Amygdala (tissue), 56 donors: ENCODE data around the gene PDZRN3.
"Not testable (repeated sequence)": the region's sequence is repeated elsewhere in the genome, so short reads cannot be mapped to it uniquely, and the experiment has no call there.

Experiments used
- DNase-seq, 56 donors: peaks; one replicate each; lab custom pipeline; 2025; lab: John Stamatoyannopoulos, UW

PDZRN3 gene

GRCh38 chr3:73471986-73472787 is 152.6 kb downstream of the PDZRN3 start:
- no peak for DNase-seq

- DNase-seq = no peak
These were observed 153.9 kb downstream of the PDZRN3 start for GRCh38 chr3:73470860-73471259.

DNA sequence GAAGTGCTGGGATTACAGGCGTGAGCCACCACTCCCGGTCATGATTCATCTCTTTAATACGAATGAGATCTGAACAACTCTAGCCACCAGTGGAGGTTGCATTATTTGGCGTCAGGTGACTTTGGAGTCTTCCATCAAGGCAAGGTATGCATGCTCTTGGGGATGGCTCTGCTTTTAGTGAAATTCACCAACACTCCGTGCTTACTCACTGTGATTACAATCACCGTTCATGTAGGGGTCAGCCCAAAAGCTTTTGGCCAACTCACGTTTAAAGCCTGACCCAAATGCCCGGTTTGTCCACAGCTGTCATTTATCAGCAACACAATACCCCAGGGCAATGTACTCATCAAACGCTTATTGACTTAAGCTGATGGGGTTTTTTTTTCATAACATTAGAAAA is 155.4 kb downstream of the PDZRN3 start:
- DNase-seq = no peak

GRCh38 chr3:73467211-73467610 is 157.5 kb downstream of the PDZRN3 start:
- DNase-seq = no peak

DNA sequence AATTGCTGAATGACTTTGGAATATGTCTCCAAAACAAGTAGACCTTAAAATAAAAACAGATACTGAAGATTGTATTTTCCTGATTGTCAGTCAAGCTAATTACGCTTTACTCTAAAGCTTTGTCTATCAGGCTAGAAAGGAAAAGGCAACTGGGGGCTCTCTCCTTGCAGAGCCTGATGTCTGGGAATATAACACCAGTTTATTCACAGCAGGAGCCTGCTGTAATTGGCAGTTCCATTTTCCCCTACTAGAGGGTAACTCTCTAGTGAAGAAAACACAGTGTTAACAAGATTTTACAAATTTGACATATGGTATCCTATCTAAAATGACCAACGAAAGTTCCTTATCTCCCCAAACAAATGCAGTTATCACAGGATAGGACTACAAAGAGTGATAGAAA is 158.8 kb downstream of the PDZRN3 start:
- no peak for DNase-seq

- not testable (repeated sequence) for DNase-seq
These were observed 160.6 kb downstream of the PDZRN3 start for GRCh38 chr3:73464126-73464525.

- DNase-seq = no peak
These were observed 163.2 kb downstream of the PDZRN3 start for GRCh38 chr3:73461547-73461946.

DNA sequence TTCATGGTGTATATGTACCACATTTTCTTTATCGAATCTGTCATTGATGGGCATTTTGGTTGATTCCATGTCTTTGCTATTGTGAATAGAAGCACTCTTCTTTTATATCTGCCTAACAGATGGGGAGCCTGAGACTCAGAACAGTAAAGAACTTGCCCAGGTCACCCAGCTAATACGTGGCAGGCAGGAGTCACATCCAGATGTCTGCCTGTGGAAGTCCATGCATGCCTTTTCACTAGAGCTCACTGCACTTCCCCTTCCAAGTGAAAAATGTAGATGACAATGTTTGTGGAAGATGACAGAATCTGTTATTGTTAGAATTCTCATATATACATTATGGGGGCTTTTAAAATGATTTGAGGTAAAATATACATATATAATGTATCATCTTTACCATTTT is 165.0 kb downstream of the PDZRN3 start:
- DNase-seq = no peak

DNA sequence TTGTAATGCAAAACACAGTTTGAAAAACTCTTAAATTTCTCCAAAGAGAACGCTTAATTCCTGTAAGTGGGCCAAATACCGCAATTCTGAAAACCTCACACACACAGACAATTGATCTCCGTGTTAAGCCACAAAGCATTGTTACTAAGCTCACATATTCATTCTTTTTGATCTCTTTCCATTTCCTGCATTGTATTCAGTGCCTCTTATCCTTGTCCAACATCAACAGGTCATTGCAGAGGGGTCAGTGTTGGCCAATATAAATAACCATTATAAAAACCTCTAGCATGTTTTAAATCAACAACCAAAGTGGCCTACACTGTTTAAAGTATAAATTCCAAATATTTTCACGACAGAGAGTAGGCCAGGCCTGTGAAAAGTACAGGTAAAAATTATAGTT is 171.1 kb downstream of the PDZRN3 start:
- no peak for DNase-seq

DNA sequence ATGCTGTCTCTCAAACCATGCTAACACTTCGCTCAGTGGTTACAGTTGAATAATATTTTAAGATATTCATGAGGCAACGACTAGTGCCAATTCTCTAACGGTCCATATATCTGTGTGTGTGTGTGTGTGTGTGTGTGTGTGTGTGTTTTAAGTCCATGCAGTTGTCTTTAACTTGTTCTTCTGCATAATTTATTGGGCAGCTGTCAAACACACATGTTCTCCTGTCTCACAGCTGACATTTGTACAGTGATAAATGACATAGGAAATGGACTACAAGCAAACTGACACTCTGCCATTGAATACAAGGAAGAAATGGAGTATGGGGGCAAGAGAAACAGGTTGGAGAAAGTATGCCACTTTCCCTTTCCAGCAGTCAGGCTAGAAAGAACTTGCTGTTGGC is 172.0 kb downstream of the PDZRN3 start:
- no peak for DNase-seq

DNA sequence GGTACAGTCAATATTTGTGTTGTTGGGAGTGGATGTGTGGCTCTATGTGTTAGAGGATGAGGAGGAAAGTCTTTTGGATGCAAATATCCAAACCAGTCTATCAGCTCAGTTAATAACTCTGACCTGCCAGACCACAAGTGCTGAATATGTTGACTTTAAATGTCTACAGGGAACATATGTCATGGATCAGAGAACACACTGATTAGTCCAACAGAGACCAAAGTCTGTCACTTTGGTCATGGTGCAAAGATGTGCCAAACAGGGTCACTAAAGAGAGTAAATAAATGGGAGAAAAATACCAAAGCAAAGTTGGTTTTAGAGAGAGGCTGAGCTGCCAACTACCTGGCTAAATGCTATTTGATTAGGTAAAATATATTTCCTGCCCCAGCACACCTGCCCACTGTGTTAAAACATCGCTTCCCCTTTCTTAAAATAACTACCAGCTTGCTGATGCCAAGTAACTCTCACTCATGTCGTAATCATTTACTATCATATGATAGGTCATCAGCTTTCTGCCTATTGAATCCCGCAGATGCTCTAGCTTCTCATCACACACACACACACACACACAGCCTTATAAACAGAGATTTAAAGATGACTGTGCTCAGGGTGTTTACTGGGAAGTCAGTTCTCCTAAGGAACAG is 173.3 kb downstream of the PDZRN3 start:
- no peak for DNase-seq

DNA sequence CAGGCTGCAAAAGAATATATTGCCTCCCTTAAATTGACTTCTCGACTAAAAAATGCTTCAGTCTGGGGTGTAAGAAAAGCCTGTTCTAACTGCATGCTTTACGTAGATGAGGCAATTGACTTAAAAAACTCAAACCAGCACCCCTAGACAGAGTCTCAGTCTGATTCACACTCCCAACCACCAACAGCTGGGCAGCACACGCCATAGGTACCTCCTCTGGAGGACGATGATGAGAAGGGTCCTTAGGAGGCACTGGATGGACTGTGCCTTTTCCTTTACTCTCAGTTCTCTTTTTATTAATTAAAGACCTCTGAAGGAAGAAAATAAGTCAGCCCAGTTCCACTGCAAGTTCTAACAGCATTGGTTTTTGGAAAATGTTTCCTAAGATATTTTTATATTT is 175.0 kb downstream of the PDZRN3 start:
- DNase-seq = no peak

DNA sequence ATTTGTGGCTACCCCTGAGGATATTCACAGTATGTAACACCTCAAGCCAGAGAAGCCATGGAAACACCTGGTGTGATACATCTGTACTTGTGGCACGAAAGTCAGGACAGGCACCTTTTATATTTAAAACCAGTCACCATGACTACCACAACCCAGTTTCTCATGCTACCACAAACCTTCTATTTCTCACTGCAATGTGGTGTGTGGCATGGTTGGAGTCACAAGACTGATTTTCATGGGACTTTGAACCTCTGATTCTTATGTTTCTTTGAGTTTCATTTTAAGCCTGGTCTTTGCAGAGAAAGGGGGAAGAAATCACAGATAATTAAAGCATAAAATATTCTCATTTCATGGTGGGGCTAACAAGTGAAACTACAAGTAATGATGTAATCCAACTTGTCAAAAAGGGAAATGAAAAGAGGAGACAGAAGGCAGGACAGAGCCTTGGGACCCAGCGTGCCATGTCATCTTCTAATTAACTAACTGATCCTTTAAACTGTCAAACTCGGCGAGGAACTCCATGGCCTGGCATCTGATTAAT is 175.9 kb downstream of the PDZRN3 start:
- DNase-seq = no peak

DNA sequence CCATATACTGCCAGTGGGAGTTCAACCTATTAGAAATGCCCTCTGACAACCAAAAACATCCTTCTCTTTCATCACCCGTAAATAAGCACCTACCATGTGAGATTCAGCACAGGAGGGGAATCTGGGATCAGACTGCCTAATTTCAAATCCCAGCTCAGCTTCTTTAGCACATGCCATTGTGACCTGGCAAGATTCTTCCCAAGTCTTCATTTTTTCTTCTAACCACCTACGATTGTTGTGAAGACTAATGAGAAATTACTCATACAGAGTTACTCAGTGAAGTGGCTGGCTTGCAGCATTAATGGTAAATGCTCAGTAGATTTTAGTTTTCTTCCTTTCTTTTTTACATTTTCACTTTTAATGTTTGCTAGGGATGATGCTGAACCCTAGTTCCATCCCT is 176.7 kb downstream of the PDZRN3 start:
- peak in 1 of 56 donors; percentile 7 for DNase-seq

DNA sequence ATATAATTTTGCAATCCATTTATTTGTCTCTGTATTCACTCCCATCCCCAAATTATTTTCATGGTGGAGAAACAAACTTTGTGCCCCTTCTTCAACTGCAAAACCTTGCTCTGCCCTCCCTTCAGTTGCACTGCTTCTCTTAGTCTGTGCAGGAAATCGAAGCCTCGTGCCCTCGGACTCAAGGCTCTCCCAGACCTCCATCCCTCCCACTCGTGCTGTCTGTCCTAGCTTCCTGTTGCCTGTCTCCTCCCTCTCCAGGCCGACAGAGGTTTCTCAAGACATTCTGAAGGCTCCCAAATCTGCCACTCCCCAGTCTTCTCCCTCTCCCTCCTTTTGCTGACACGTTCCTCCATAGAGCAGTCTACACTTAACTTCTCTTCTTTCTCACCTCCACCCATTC is 177.6 kb downstream of the PDZRN3 start:
- DNase-seq = no peak

DNA sequence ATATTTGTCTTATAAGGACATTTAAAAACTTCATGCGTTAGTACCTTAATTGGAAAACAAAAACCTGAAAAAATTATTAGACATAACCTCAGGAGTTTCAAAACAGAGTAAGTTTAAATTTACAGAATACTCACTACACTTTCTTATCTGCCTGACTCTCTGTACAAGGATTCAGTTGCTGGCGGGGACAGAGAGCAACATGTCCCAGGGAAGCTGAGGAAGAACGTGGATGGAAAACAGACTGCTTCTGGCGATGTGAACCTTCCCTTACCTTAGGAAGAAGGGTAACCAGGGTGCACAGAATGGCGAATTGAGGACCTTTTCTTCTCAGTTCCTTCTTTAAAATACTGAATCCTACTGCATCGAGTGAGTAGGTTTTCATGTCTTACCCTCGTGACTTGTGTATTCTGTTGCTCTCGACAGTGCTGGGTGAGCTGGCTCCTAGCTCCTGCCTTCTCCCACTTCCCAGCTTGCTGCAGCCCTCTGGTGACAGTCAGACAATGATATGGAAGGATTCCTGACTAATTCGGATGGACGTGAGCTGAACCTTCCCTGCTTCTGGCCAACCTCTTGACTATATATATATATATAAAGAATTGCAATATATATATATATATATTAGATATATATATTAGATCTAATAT is 178.2 kb downstream of the PDZRN3 start:
- no peak for DNase-seq

- DNase-seq = no peak
These were observed 181.9 kb downstream of the PDZRN3 start for GRCh38 chr3:73442886-73443285.

GRCh38 chr3:73442152-73442551 is 182.6 kb downstream of the PDZRN3 start:
- DNase-seq = no peak

DNA sequence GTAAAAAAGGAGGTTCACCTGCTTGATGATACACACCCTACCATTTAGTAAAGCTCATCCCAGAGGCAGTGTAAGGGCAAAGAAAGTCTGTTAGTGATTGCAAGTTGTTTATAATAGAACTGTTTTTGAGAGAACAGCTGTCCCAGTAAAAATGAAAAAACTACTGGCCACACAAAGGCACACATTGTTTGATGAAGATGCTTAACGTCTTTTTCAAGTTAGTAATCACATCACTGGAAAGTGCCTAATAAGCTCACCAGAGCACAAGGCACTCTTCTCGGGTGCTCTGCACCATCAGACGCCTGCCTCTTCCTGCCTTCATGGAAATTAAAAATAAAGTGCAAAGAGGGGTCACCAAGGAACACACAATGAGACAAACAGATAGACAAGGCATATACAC is 186.9 kb downstream of the PDZRN3 start:
- DNase-seq = no peak

DNA sequence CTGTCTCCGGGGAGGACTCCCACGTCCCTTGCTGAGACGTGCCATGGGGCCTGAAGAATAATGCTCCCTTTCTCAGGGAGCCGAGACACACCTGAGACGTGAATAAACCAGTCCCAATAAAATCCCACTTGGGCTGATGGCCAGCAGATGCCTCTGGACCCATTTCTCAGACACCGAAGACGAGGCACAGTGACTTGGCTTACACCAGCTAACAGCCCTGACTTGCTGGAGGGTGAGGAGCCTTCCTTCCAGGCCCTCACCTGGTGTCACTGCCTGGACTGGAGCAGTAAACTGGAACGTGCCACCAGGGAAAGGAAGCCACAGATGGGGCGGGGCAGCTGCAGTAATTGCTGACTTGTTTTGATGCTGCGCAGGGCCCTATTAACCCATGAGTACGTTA is 189.7 kb downstream of the PDZRN3 start:
- DNase-seq = no peak

GRCh38 chr3:73433687-73434086 is 191.1 kb downstream of the PDZRN3 start:
- peak in 13 of 56 donors; percentile 7 to 45 (median 19) for DNase-seq

GRCh38 chr3:73433079-73433478 is 191.7 kb downstream of the PDZRN3 start:
- DNase-seq = no peak
